HG03565 (cell line): ENCODE results near the gene BMP7.
"Not testable (repeated sequence)": the region's sequence is repeated elsewhere in the genome, so short reads cannot be mapped to it uniquely, and the experiment has no call there.

Experiments
- ATAC-seq: cut with Tn5 transposase; IDR thresholded peaks from one replicate; pipeline ENCODE4 v1.9.1; 2021; ENCODE audit warnings: mild to moderate bottlenecking, moderate library complexity; ENCODE audit not compliant: unreplicated experiment

The BMP7 gene

GRCh38 chr20:57288651-57289277 is 22.3 kb upstream of the BMP7 start:
- ATAC-seq: no peak

DNA sequence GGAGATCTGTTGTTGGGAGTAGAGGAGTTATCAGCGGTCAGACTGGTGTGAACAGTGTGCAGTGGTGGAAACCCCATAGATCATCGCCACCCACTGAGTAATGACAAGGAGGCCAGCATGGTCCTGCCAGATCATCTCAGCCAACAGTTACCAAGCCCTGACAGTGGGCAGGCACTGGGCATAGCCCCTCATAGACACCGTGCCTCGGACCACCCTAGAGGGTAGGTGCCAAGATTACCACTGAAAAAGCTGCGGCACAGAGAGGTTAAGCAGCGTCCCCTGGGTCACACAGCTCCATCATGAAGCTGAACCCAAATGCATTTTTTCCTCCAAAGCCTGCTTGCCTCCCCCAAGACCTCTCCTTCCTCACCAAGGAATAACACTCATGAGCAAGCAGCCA is 21.5 kb upstream of the BMP7 start:
- ATAC-seq: no peak

DNA sequence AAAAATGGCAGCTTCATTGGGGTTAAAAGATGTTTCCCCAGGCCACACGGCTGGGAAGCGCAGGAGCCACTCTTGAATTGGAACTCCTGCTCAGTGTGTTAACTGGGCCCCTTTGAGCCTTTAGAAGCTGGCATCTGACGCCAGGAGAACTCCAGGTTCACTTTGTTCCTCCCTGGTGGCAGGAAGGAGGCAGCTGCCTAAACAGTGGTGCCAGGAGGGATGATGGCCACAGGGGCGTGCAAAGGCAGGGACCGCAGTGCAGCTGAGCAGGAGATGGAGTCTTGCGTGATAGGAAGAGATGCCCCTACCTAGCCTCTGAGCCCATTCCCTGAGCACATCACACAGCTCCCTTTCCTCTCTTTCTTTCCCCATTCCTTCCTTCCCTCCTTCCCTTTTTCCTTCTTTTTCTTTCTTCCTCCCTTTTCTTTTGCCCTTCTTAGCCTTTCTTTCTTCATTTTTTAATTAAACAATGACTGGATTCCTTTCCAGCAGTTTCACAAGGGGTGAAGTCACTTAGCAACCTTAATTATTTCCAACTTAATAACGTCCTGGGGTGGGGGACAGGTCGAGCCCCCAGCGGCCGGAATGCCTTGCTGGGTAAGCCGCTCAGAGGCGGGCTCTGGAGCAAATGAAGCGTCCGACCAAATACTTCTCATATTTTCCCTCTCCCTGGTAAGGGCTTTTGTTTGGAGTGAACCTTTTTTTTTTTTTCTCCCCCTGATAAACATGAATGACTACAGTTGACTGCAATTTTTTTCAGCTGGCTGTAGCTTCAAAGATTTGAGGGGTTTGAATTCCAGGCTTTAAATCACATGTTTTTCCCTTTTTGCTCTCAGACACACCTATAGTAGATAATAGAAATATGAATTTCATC is 20.8 kb upstream of the BMP7 start:
- ATAC-seq: no peak

DNA sequence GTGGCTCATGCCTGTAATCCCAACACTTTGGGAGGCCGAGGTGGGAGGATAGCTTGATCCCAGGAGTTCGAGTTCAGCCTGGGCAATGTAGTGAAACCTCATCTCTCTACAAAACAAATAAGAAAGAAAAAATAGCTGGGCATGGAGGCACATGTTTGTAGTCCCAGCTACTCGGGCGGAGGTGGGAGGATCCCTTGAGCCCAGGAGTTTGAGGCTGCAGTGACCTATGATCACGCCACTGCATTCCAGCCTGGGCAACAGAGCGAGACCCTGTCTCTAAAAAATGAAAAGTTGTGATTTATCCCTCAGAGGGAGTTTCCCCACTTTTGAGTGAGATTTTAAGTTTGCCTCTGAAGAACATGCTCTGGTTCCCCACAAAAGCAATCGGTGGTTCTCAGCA is 17.4 kb upstream of the BMP7 start:
- no peak for ATAC-seq

GRCh38 chr20:57282670-57283361 is 16.4 kb upstream of the BMP7 start:
- no peak for ATAC-seq

GRCh38 chr20:57281900-57282299 is 15.5 kb upstream of the BMP7 start:
- ATAC-seq: no peak

DNA sequence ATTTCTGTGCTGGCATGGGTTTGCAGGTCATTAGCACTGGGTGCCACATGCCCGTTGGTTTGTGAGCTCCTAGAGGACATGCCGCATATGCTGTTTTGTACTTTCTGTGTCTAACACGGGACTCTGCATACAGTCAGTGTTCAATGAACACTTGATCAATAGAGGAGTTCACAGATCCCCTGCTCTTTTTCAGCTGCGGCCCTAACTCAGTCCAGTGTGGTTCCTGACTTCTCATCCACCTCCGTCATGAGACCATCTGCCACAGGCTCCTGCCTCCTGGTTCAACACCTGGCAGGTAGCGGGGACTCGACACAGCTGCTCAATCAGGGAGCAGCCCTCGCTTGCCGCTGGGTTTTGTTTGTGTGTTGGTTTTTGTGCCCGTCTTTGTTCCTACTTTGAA is 13.8 kb upstream of the BMP7 start:
- ATAC-seq: no peak

- not testable (repeated sequence) for ATAC-seq
These were observed 13.1 kb upstream of the BMP7 start for GRCh38 chr20:57279548-57279947.

GRCh38 chr20:57278457-57278856 is 12.0 kb upstream of the BMP7 start:
- no peak for ATAC-seq

DNA sequence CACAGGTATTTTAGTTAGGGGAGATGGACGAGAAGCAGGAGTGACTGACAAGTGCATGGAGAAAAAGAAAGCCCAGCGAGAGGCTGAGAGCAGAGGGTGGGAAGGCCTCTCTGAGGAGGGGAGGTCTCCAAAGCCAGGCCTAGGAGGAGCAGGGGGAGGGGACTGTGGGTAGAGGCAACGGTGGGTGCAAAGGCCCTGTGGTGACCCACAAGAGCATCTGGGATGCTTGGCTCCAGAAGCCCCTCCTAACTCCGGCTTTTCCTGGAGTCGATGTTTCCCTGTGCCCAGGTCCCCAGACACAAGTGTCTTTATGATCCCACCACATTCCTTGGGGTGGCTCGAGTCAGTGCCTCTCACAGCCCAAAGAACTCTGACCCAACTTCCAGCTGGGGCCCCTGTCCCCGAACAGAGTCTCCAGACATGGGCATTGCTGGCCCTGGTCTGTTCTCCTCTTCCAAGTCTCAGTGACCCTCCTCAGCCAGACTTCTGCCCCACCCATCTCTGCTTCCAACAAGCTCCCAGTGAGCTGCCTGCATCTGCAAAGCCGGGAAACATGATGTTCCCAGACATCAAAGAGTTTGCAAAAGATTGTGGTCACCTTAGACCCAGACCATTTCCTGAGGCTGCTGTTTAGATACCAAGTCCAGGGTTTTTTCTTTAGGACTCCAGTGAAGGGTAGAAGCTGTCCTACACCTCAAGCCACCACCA is 11.1 kb upstream of the BMP7 start:
- ATAC-seq: no peak

- ATAC-seq: no peak
These were observed 9.8 kb upstream of the BMP7 start for GRCh38 chr20:57276221-57276620.

DNA sequence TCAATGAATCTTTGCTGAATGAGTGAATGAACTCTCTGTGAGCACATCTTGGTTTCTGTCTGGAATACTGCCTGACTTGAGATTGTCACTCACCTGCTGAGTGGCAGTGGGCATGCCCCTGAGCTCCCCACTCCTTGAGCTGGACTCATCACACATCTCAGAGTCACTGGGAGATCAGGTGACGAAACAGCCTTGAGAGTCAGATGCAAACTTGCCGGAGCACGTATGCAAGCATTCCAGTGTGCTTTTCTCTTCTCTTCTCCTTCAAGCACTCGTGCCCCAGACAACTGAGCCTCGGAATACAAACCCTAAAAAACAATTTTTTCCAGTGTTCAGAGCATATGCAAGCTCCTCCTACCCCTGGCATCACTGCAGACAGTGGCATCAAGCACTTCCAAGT is 9.4 kb upstream of the BMP7 start:
- ATAC-seq: no peak

- ATAC-seq: no peak
These were observed 8.9 kb upstream of the BMP7 start for GRCh38 chr20:57275334-57275733.

DNA sequence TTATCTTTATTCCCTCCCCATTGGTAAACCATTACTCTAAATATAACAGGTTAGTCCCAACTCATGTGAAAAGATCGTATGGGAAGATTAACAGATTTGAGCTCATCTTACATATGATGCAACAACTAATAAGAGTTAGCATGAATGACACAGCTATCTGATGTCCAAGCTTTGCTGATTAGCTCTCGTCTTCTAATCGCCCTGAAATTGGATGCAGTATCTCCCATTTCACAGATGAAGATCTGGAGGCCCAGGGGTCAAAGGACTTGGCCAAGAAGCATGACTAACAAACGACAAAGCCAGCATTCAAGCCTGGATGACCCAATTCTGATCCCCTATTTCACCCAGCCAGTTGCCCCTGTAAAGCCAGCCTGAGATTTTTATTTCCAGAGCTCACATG is 8.4 kb upstream of the BMP7 start:
- ATAC-seq: no peak

DNA sequence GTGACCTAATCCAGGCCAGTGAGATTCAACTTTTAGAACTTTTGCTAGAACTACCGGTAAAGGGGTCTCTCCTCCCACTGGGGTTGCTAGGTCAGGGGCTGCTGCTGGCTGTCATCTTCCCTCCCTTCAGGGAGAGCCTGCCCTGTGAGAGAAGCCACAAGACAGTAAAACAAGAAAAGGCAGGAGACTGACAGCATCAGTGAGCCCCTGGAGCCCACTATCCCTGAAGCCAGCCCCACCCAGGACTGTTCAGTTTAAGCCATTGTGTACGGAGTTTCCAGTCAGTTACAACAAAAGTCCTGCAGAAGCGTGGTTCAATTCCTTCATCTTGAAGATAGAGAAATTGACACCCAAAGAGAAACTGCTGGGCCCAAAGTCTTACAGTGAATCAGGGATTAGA is 7.9 kb upstream of the BMP7 start:
- no peak for ATAC-seq

DNA sequence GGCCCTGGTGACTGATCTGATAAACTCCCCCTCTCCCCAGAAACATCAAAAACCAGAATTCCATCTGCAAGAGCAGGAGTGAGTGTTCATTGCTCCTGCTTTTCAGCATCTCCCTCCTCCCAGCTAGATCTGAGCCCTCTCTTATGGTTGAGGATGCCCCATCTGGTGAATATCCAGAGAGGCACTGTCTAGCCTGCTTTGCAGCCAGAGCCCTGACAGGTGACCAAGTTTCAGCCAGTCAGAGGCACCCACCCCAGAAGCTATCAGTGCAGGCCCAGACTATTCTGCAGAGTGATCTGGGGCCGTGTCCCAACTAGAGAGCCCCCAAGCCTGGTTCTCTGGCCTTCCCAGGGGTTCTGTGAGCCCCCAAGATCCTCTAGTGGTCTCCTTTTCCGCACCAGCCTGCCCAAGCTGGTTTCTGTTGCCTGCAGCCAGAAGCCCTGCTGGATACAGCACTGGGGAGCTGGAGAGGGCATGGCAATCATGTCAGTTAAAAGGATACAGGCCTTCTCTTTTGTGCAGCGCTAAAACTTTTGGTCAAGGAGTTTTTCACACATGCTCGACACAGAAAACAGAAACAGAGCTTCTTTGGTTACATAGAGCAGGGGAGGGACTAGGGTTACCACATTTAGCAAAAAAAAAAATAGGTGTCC is 6.6 kb upstream of the BMP7 start:
- ATAC-seq: no peak

GRCh38 chr20:57270204-57270984 is 4.0 kb upstream of the BMP7 start:
- no peak for ATAC-seq

DNA sequence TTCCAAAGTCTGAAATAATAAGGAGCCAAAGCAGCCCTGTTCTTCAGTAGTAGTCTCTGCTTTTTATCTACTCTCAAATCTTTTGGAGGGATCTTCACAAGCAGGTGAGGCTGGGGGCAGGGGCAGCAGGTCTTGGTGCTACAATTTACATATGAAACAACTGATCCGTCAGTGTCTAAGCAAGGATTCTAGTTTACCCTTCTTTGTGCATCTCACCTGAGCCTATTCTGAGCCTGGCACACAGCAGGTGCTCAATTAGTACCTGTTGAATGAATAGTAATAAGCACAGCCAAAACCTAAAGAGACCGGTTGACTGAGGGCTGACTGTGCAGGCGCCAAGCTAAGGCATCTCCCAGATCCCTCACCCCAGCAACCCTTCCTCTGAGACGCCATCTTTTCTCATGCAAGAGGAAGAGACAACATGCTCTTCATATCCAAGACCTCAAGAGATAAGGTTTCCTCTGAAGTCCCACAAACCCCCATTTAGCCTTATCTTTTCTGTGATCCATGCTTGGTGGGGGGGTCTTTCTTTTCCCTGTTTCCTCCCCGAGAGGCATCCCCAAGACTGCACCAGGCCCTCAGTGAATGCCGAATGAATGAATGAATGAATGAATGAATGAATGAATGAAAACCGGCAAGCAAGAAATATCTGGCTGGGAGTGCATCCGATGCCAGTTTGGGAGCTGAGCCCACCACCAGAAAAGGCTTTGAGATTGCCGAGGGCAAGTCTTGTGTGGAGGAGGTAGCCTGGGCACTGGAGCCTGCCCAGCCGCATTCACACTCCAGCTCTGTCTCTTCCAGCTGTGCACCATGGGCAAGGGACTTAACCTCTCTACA is 2.9 kb upstream of the BMP7 start:
- no peak for ATAC-seq

- no peak for ATAC-seq
These were observed 2.1 kb upstream of the BMP7 start for GRCh38 chr20:57268399-57269076.
